HG03571 (cell line): ENCODE measurements around the gene GSK3A.

Experiments
- ATAC-seq: cut with Tn5 transposase; IDR thresholded peaks from one replicate; pipeline ENCODE4 v1.9.1; 2021; ENCODE audit not compliant: unreplicated experiment

The GSK3A gene

GRCh38 chr19:42242512-42243409, at the start of gene GSK3A:
GSK3A (minus strand) TSS chr19:42242602; CDS start chr19:42242465, 137 bp downstream.
- peak; percentile 63 for ATAC-seq

DNA sequence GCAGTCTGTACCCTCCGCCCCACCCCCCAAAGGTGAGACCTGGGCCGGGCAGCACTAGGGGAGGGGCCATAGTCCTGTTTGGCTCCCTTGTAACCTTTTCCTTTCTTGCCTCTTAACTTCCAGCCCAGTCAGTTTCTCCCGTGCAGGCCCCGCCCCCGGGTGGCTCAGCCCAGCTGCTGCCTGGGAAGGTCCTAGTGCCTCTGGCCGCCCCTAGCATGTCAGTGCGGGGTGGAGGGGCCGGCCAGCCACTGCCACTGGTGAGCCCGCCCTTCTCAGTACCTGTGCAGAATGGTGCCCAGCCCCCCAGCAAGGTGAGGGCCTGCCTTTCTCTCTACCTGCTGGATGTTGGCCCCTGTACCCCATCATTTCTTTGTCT, 49.0 kb upstream of the GSK3A start:
- no peak for ATAC-seq

DNA sequence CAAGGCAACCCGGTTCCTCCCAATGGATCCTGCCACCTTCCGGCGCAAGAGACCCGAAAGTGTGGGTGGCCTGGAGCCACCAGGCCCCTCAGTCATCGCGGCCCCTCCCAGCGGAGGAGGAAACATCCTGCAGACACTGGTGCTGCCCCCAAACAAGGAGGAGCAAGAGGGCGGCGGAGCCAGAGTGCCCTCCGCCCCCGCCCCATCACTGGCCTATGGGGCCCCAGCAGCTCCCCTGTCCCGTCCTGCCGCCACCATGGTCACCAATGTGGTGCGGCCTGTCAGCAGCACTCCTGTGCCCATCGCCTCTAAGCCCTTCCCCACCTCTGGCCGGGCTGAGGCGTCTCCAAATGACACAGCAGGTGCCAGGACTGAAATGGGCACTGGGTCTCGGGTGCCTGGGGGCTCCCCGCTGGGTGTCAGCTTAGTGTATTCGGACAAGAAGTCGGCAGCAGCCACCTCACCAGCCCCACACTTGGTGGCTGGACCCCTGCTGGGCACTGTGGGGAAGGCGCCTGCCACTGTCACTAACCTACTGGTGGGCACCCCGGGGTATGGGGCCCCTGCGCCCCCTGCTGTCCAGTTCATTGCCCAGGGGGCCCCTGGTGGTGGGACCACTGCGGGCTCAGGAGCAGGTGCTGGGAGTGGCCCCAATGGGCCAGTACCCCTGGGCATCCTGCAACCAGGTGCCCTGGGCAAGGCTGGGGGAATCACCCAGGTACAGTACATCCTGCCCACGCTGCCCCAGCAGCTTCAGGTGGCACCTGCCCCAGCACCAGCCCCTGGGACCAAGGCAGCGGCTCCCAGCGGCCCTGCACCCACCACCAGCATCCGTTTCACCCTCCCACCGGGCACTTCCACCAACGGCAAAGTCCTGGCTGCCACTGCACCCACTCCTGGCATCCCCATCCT, 48.4 kb upstream of the GSK3A start:
- ATAC-seq, result no peak

DNA sequence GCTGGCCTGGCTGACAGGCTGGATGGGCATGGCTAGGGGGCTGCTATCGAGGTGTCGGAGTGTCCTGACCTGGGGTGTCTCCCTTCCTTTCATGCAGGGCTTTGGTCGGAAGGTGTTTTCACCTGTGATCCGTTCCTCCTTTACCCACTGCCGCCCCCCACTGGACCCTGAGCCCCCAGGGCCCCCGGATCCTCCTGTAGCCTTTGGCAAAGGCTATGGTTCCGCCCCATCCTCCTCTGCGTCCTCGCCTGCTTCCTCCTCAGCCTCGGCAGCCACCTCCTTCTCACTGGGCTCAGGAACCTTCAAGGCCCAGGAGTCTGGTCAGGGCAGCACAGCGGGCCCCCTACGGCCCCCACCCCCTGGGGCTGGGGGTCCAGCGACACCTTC, 47.7 kb upstream of the GSK3A start:
- ATAC-seq, result no peak

DNA sequence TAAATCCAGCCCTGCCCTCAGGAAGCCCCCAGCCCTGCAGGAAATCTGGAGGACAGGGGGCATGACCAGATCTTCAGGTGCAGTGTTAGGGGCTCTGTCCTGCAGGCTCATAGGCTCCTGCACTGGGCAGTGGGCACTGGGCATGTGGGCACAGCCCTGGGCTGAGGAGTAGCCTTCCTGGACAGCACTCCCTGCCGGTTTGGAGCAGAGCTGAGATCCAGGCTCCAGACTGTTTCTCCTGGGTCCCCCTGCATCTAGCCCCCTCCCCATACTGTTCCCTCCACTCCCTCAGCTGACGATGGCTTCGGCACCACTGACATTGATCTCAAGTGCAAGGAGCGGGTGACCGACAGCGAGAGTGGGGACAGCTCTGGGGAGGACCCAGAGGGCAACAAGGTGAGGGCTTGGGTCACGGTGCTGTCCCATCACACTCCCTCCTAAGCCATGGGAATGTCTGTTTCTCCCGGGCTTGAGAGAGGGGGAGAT, 47.2 kb upstream of the GSK3A start:
- no peak for ATAC-seq

- ATAC-seq, result no peak
Observed at GRCh38 chr19:42288881-42289555, 46.6 kb upstream of the GSK3A start.

GRCh38 chr19:42288387-42288786, 46.0 kb upstream of the GSK3A start:
- no peak for ATAC-seq

DNA sequence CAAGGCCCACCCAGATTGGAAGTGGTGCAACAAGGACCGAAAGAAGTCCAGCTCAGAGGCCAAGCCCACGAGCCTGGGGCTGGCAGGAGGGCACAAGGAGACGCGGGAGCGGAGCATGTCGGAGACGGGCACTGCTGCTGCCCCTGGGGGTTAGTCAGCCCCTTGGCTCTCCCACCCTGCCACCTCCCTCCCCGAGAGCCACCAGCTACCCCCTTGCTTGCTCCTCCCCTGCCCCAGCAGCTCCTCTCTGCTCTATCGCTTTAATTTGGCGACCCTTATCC, 45.4 kb upstream of the GSK3A start:
- no peak for ATAC-seq

GRCh38 chr19:42287017-42287826, 44.8 kb upstream of the GSK3A start:
- no peak for ATAC-seq

- no peak for ATAC-seq
Observed at GRCh38 chr19:42286349-42287016, 44.1 kb upstream of the GSK3A start.

GRCh38 chr19:42285988-42286348, 43.6 kb upstream of the GSK3A start:
- no peak for ATAC-seq

- ATAC-seq, result no peak
Observed at GRCh38 chr19:42285541-42285941, 43.1 kb upstream of the GSK3A start.

DNA sequence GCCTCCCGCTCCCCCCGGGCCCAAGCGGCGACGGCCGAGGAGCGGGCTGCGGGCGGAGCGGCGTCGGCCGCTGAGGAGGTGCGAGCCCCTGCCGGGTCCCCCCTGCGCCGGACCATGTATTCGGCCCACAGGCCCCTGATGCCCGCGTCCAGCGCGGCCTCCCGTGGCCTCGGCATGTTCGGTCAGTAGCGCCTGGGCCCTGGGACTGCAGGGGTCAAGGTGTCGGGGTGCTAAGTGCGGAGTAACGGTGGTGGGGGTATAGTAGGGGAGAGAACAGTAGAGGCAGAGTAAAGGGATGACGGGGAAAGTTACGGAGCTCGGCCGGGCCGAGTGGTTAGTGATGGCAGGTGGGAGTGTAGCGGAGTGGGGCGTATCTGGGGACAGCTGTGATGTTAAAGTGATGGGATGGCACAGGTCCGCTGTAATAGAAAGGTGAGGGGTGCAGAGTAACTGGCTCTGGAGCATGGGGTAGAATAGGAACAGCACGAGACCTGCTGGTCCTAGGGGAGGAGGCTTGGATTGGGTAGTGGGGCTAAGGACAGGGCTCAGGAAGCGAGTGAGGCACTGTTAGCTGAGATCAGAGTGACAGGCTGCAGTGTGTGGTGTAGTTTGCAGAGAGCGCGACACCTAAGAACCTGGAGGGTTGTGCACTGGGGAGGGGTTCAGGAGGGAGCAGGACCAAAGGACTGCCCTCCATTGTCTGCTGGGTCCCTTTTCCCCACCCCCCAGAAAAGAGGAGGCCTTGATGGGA, 42.4 kb upstream of the GSK3A start:
- ATAC-seq, result no peak

- ATAC-seq, result peak; percentile 31
Observed at GRCh38 chr19:42284066-42284501, 41.7 kb upstream of the GSK3A start.

DNA sequence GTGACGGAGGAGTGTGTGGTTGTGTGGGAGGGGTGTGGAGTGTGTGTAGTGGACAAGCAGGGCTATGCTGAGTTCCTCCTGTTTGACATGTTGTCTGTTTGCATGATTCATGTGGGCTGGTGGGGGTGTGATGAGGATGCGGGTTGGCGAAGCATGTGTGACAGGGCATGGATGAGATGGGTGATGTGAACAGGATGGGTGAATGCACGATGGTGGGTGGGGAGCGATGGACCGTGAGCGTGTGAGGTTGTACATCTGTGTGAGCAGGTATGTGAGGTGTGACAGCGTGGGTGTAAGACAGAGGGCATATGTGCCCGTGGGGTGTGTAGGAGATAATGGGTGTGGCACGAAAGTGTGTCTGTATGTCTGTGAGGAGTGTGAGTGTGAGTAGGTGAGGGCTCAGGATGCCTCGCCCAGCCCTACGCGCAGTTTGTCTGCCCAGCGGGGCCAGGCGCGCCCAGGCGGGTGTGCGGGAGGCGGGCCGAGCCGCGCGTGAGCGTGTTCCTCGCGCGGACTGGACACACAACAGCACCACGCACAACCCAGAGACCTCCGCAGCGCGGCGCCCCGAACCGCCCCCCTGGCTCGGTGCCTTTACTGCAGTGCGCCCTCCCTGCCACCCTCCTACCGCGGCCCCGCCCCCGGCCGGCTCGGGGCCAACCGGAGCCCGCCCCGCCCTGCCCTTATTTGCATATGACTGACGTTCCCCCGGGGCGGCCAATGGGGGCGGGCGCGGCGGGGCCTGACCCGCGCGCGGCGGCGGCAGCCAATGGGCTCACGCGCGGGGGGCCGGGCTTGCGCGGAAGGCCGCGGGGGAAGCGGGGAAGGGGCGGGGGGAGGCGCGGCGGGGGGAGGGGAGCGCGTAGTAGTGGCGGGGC, 41.0 kb upstream of the GSK3A start:
- ATAC-seq, result peak; percentile 42

GRCh38 chr19:42282819-42283187, 40.4 kb upstream of the GSK3A start:
- no peak for ATAC-seq

- ATAC-seq, result no peak
Observed at GRCh38 chr19:42281827-42282762, 39.7 kb upstream of the GSK3A start.
